ENCODE results near the gene MYO1A.

DNA sequence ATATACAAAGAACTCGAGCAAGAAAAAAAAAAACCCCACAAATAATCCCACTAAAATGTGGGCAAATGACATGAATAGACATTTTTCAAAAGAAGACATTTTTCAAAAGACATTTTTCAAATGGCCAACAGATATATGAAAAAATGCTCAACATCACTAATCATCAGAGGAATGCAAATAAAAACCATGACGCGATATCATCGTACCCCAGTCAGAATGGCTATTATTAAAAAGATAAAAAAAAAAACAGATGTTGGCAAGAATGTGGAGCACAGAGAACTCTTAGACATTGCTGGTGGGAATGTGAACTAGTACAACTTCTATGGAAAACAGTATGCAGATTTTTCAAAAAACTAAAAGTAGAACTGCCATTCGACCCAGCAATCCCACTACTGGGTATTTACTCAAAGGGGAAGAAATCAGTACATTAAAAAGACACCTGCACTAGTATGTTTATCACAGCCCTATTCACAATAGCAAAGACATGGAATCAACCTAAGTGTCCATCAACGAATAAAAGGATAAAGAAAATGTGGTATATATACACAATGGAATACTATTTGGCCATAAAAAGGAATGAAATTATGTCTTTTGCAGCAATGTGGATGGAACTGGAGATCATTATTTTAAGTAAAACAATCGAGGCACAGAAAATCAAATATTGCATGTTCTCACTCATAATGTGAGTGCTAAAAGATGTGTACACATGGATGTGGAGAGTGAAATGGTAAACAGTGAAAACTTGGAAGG, 59.9 kb downstream of the MYO1A start:
- TF ChIP-seq CTCF (optimal IDR thresholded peaks at IDR 0.05 in 1 of 3, IDR thresholded peaks at IDR 0.05 in 1 of 3, conservative IDR thresholded peaks at IDR 0.05 in 1 of 3; ENCODE audit: extremely low read depth in 1 of 3, insufficient read depth in 2 of 3, low read length in 3 of 3): no peak
- no peak for TF ChIP-seq EZH2 (IDR thresholded peaks at IDR 0.05; ENCODE audit: low read length)
